Aorta (tissue), 5 donors: ENCODE measurements around the gene PLAGL1. TPM values are rescaled to one million over a fixed set of nuclear protein-coding genes. Genes with fewer than 3 reads are reported as not detected.
A peak's percentile ranks its signal among the peaks of the same experiment; 100 is the strongest.

Experiments used
- ATAC-seq: fragments of 200-7000 bp; cut with Tn5 transposase; one replicate; pipeline ENCODE4 v1.9.1; 2022; ENCODE audit warnings: moderate library complexity; ENCODE audit not compliant: low FRiP score
- DNase-seq, 2 donors: peaks; one replicate each; pipeline ENCODE4 v3.0.0-alpha.2; 2020
- H3K27ac ChIP-seq, 2 donors: one replicate each; pipeline ENCODE4 v1.5.1; 2013; ENCODE audit warnings: low read length in 2 of 2, mild to moderate bottlenecking in 2 of 2, moderate library complexity in 2 of 2, control low read depth in 1 of 2, inconsistent platforms in 1 of 2, low read depth in 1 of 2
- H3K27me3 ChIP-seq, 2 donors: one replicate each; pipeline ENCODE4 v1.6.1; 2013; ENCODE audit warnings: control low read depth in 1 of 2, low read length in 1 of 2, mild to moderate bottlenecking in 1 of 2, moderate library complexity in 1 of 2; ENCODE audit not compliant: insufficient read depth in 2 of 2, control insufficient read depth in 1 of 2
- H3K36me3 ChIP-seq, 2 donors: one replicate each; pipeline ENCODE4 v1.6.1; 2013; ENCODE audit warnings: control low read depth in 1 of 2, low read length in 1 of 2, mild to moderate bottlenecking in 1 of 2; ENCODE audit not compliant: insufficient read depth in 2 of 2, control insufficient read depth in 1 of 2
- H3K4me1 ChIP-seq, 2 donors: one replicate each; pipeline ENCODE4 v1.6.1; 2013; ENCODE audit warnings: low read length in 2 of 2, control low read depth in 1 of 2, mild to moderate bottlenecking in 1 of 2, moderate library complexity in 1 of 2; ENCODE audit not compliant: insufficient read depth in 2 of 2, control insufficient read depth in 1 of 2
- H3K4me3 ChIP-seq, 2 donors: one replicate each; pipeline ENCODE4 v1.5.1; 2013; ENCODE audit warnings: low read length in 2 of 2, control low read depth in 1 of 2, mild to moderate bottlenecking in 1 of 2
- H3K9me3 ChIP-seq: one replicate; pipeline ENCODE4 v1.6.1; 2013; ENCODE audit warnings: mild to moderate bottlenecking, low read length; ENCODE audit not compliant: control insufficient read depth
- WGBS, 2 donors: extraction: QIAGEN DNeasy Blood & Tissue Kit; methylation state at CpG; one replicate each; pipeline ENCODE4 v1.1.7; 2013; 5-methylcytosine and 5-hydroxymethylcytosine counted together
- intact Hi-C, 2 donors: fragments of 100-400 bp; cut with DNase I; formaldehyde crosslinking; loops; one replicate each; pipeline versions ENCODE4 v1.14.2 to v1.15.0; 2022
- polyA plus RNA-seq, 2 donors: library from polyadenylated mRNA; stranded (reverse); fragments of 200-250 nt; gene quantifications; one replicate each; pipeline ENCODE4 v1.2.3, GENCODE V29; 2013
- total RNA-seq, 2 donors: library from RNA; stranded (reverse); fragmentation: NEBNext Ultra II Directional; extraction: Animal tissue kit (Norgen Biotek cat#: 25700); gene quantifications; one replicate each; pipeline ENCODE4 v1.2.1, GENCODE V29; 2021
- donor health status: healthy with polysubstance abuse.
- donor health status: Bipolar disorder and iron deficiency.
- donor health status: DM: no; HTN: no; CAD: no.
- donor health status: DM: no; HTN: no; CAD: no.
- donor health status: DM: yes; HTN: yes; CAD: no.

PLAGL1 gene
- total and polyA plus RNA-seq, 4 donors: 16.5 to 101 (median 59.4) TPM

DNA sequence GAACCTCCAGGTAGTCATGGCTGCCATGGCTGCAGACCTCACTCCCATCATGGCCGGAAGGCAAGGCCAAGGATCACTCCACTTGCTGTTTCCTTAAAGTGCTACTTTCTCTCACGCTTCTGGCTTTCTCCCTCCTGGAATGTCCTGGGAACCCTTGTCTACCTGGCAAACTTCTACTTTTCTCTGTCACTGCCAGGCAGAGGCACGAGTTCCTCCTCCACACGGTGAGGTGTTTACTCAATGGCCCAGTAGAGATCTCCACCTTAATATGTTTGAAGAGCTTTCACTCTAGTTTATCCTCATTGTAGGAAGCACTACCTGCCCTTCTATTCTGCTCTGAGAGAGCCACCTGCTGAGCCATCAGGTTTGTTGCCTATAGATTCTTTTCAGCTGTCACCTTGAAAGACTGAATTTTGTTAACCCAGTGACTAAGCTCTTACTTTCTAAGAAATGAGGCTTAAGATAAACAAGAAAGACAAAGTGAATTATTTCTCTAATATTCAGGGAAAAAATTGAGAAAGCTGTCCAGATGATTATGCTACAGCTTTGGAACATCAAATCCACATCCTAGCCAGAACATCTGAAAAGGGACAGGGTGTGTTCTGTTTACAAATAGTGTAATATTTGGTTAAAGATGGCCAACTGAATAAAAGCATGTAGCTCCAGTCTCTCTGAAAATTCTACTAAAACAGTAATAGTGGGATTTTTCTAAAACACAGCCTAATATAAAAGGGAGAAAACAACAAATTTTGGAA is 54.9 kb downstream of the PLAGL1 start:
- no peak for DNase-seq
- Histone ChIP-seq H3K27ac (no peak overlapping the region), H3K27me3 (no peaks in the 10 kb centered on the region), H3K4me3 (no peak overlapping the region), H3K9me3 (no peaks in the 10 kb centered on the region), H3K4me1 (no peaks in the 10 kb centered on the region), H3K36me3 (peaks cover 0 to 1% of the 10 kb centered on the region in 2 donors)
- WGBS, 2 donors: 87 to 91% methylated on average over 4 of the region's 4 CpGs
- intact Hi-C loops: no loop called here
- ATAC-seq: no peak

- intact Hi-C loops: no loop called here
- no peak for ATAC-seq
- Histone ChIP-seq H3K4me1 (no peaks in the 10 kb centered on the region), H3K27me3 (no peaks in the 10 kb centered on the region), H3K36me3 (no peaks in the 10 kb centered on the region), H3K4me3 (no peak overlapping the region), H3K9me3 (no peaks in the 10 kb centered on the region), H3K27ac (no peak overlapping the region)
- WGBS, 2 donors: 87 to 88% methylated on average over 9 of the region's 9 CpGs
- DNase-seq: no peak
These were observed 55.8 kb downstream of the PLAGL1 start for GRCh38 chr6:143952060-143952778.

GRCh38 chr6:143950875-143951274 is 57.2 kb downstream of the PLAGL1 start:
- DNase-seq: no peak
- 50 to 73% methylated on average over 3 of the region's 3 CpGs for WGBS, 2 donors
- no peaks in the 10 kb centered on the region for H3K36me3 ChIP-seq
- no peak overlapping the region for H3K27ac ChIP-seq
- no peaks in the 10 kb centered on the region for H3K4me1 ChIP-seq
- no peaks in the 10 kb centered on the region for H3K9me3 ChIP-seq
- H3K27me3 ChIP-seq: no peaks in the 10 kb centered on the region
- no peak overlapping the region for H3K4me3 ChIP-seq
- no peak for ATAC-seq
- intact Hi-C loops: no loop called here

DNA sequence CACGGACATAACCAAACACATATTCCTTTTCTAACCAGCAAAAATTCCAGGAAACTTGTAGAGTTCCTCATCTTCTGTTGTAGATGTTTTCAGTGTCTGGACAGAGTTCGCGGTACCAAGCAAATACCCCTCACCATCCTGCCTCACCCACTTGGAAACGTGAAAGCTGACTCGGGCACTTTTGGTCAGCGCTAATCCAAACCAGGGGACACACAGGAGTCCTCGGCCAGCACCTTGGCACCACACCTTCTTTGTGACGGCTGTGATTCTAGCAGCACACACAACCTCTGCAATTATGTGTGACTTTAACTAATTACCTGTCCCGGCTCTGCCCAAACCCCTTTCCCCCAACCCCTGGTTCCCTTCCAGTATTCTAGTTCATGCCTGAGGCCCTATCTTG is 58.1 kb downstream of the PLAGL1 start:
- H3K27ac ChIP-seq: no peak overlapping the region
- whole genome bisulfite sequencing, 2 donors: 77 to 81% methylated on average over 9 of the region's 9 CpGs
- no peaks in the 10 kb centered on the region for H3K4me1 ChIP-seq
- H3K9me3 ChIP-seq: no peaks in the 10 kb centered on the region
- H3K4me3 ChIP-seq: no peak overlapping the region
- H3K36me3 ChIP-seq: no peaks in the 10 kb centered on the region
- DNase-seq (no peak), ATAC-seq (no peak)
- H3K27me3 ChIP-seq: no peaks in the 10 kb centered on the region
- intact Hi-C loops: no loop called here

GRCh38 chr6:143949535-143949934 is 58.5 kb downstream of the PLAGL1 start:
- Histone ChIP-seq H3K27me3 (no peaks in the 10 kb centered on the region), H3K4me1 (no peaks in the 10 kb centered on the region), H3K9me3 (no peaks in the 10 kb centered on the region), H3K27ac (no peak overlapping the region), H3K4me3 (no peak overlapping the region), H3K36me3 (no peaks in the 10 kb centered on the region)
- intact Hi-C loops: no loop called here
- DNase-seq (no peak), ATAC-seq (no peak)
- 90 to 94% methylated on average over 1 of the region's 1 CpG for WGBS, 2 donors

GRCh38 chr6:143948208-143948607 is 59.9 kb downstream of the PLAGL1 start:
- Histone ChIP-seq H3K27me3 (no peaks in the 10 kb centered on the region), H3K9me3 (no peaks in the 10 kb centered on the region), H3K4me1 (no peaks in the 10 kb centered on the region), H3K36me3 (no peaks in the 10 kb centered on the region), H3K4me3 (no peak overlapping the region), H3K27ac (no peak overlapping the region)
- WGBS, 2 donors: 80 to 87% methylated on average over 7 of the region's 7 CpGs
- DNase-seq (no peak), ATAC-seq (no peak)
- intact Hi-C loops: no loop called here

DNA sequence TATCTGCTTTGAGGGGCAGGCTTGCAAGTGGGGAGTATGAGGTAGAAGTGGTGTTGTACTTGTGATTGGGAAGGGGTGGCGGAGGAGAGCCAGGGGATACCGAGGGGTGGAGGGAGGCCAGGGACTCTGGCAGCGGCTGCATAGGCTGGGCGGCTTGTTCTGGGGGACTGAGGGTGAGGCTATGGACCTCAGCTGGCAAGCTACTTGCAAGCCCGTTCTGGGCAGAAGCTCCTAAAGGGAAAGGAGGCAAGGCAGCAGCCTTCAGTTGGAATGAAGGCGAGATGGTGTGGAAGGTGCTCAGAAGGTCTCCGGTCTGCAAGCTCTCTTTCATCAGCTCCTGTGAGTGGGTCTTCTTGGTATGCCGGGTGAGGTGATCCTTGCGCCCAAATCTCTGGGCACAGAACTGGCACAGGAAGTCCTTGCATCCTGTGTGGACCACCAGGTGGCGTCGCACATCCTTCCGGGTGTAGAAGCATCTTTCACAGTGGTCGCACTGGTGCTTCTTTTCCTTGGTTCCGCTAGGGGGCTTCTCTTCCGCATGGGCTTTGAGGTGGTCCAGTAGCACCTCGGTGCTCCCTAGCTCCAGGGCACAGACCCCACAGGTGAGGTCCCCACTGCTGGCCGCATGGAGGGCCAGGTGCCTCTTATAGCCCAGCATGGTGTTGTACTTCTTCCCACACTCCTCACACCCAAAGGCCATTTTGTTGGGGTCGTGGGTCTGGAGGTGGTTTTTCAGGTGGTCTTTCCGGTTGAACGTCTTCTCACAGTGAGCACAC is 66.0 kb downstream of the PLAGL1 start:
- H3K27me3 ChIP-seq: no peaks in the 10 kb centered on the region
- H3K4me1 ChIP-seq: no peaks in the 10 kb centered on the region
- 57 to 59% methylated on average over 20 of the region's 20 CpGs for WGBS, 2 donors
- DNase-seq: peak; percentile 55 to 83
- H3K9me3 ChIP-seq: no peaks in the 10 kb centered on the region
- intact Hi-C loops: loop anchor here (5.0 kb wide), 1 partner anchor 70 kb away; no protein-coding TSS in a partner anchor
- no peak overlapping the region for H3K4me3 ChIP-seq
- H3K27ac ChIP-seq: no peak overlapping the region
- no peaks in the 10 kb centered on the region for H3K36me3 ChIP-seq
- ATAC-seq: peak; percentile 65

GRCh38 chr6:143940011-143940597 is 68.0 kb downstream of the PLAGL1 start:
- H3K27me3 ChIP-seq: no peaks in the 10 kb centered on the region
- H3K9me3 ChIP-seq: no peaks in the 10 kb centered on the region
- no peak for DNase-seq
- no peak overlapping the region for H3K4me3 ChIP-seq
- no peak for ATAC-seq
- intact Hi-C loops: loop anchor here (5.0 kb wide), 1 partner anchor 72 kb away; no protein-coding TSS in a partner anchor
- no peak overlapping the region for H3K27ac ChIP-seq
- WGBS, 2 donors: 48 to 53% methylated on average over 4 of the region's 4 CpGs
- no peaks in the 10 kb centered on the region for H3K36me3 ChIP-seq
- no peaks in the 10 kb centered on the region for H3K4me1 ChIP-seq
